SIG-M5 treated with dmso at 0.1 percent for 504 hours (cell line): ENCODE data around the gene LUZP2.

Experiments used
- DNase-seq: peaks from one replicate; lab custom pipeline; 2025; ENCODE audit not compliant: unreplicated experiment; lab: John Stamatoyannopoulos, UW

LUZP2 gene

GRCh38 chr11:24496736-24497725, at the start of gene LUZP2:
LUZP2 (plus strand) TSS chr11:24497053.
- no peak for DNase-seq

DNA sequence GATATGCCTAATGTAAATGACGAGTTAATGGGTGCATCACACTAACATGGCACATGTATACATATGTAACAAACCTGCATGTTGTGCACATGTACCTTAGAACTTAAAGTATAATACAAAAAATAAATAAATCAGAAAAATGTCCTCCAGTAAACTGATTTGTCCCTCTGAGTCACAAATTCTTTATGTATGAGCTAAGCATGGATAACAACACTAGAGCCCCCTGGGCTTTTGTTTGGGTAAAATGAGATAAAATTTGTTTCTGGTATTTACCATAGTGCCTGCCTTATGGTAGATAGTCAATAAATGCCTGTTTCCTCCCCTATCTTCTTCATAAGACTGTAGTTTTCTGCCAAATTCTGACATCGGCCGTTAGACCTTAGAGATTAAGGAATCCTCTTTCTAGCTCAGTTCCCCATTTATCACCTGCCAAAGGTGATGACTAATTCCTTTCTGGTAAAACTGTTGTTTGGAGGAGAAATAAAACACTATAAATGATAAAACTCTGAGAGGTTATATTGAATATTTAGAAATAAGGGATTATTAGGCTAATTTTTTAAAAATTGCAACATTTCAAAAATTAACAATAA, 43.6 kb upstream of the LUZP2 start:
- no peak for DNase-seq

GRCh38 chr11:24457985-24458384, 38.9 kb upstream of the LUZP2 start:
- DNase-seq, result no peak

GRCh38 chr11:24470431-24470830, 26.4 kb upstream of the LUZP2 start:
- DNase-seq, result no peak

GRCh38 chr11:24471084-24471483, 25.8 kb upstream of the LUZP2 start:
- DNase-seq, result no peak

DNA sequence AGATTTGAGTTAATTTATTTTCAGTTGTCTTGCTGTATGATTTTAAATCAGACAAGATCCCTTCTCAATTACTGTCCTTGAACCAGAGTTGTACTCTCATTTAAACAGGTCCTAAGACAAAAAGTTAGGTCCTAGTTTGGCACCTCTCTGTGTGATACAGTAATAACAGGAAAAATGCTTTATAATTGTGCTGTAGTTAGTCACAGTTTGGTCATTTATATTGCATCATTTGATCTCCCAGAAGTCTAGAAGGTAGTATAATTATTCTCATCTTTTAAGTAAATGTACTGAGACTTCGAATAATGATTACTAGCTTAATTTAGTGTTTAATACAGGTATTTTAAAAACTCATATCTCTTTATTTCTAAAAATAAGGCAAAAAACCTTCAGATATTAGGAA, 18.1 kb upstream of the LUZP2 start:
- DNase-seq, result no peak

DNA sequence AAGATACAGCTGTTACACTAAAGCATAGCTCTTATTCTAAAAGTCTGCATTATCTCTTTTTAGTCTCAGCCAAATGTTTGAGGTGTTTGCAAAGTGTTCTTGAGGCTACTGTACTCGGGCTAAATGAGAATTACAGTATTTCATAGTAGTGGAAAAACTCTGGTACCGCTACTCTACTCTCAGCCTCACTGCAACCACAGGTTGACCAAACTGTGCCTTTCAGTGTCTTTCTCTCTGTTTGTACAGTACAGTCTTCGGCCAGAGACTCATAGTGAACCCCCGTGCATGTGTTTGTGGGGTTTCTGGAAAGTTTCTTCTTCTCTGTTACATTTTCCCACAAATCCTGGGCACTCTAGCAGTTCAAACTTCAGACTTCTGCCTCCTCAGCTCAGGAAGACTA, 7.4 kb upstream of the LUZP2 start:
- no peak for DNase-seq

- DNase-seq, result no peak
These were observed 492 bp upstream of the LUZP2 start for GRCh38 chr11:24496386-24496735.

DNA sequence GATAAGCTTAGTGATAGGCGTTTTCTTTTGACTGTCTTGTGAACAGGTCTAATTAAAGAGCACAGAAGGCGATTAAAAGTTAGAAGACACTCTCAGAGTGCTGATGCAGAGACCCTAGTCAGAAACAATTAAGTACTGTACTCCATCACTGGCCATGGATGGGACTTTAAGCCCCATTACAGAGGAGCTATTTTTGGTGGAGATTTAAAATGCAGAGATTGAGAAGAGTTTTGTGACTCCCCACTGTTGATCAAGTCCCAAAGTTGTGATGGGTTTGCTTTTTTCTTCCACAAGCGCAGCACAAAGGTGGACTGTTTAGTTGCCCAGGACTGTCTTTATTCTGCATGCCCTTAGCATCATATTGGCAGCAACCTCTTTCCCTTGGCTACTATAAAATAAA, 978 bp downstream of the LUZP2 start:
- no peak for DNase-seq

DNA sequence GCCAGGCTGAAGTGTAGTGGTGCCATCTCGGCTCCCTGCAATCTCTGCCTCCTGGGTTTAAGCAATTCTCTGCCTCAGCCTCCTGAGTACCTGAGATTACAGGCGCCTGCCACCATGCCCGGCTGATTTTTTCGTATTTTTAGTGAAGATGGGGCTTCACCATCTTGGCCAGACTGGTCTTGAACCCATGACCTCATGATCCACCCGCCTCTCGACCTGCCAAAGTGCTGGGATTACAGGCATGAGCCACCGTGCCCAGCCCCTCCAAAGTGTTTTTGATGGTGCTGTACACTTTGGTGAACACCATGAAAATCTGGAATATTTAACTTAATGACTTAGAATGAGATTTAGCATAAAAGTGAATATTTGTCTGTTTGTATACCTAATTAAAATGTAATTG, 5.6 kb downstream of the LUZP2 start:
- DNase-seq, result no peak

DNA sequence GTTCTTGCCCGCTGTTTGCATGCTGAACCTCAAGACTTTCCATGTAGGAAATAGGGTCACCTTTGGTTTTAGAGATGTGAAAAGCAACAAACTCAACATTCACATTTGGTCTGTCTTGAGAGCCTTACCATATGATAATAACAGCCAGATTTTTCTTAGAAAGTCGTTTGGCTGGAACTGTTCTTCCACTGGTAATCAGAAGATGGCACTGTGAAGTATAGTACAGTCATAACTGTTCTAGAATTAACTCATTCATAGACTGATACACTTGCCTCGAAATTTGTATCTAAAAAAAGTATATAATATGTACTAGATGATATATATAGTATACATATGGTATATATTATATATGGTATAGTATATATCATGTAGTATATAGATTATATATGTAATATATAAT, 12.3 kb downstream of the LUZP2 start:
- DNase-seq, result no peak

DNA sequence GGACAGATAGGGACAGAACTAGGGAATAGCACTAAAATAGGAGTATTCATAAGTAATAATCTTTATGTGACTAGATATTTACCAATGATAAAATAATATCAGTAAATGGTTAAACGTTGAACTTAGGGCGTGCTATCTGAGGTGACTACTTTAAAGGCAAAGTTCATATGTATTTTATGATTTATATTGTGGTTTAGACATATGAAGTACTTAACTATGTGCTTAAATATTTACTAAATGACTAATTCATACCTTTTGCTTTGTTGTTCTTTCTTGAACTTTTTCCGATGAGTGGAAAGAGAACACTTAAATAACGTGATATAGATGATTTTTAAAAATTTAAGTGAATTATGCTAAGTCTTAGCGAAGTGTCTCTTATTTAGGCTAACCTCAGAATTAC, 14.7 kb downstream of the LUZP2 start:
- DNase-seq, result no peak

- no peak for DNase-seq
These were observed 16.8 kb downstream of the LUZP2 start for GRCh38 chr11:24513479-24514218.

DNA sequence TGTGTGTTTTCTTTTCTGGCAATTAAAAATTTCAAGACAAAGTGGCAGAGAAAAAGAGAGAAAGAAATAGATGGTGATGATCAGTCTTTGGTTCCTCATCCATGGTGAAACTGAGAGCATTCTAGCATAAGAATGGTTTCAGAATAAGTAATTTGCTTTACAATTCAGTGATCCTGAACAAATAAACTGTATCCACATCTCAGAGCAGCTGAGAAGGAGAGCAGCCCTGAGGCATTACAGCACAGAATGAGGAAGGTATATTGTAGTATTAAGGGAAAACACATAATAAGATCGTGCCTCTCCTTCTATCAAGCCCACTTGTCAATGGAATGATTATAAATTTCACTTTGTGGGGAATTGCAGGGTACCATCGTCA, 17.4 kb downstream of the LUZP2 start:
- no peak for DNase-seq

GRCh38 chr11:24515632-24516031, 18.8 kb downstream of the LUZP2 start:
- no peak for DNase-seq

DNA sequence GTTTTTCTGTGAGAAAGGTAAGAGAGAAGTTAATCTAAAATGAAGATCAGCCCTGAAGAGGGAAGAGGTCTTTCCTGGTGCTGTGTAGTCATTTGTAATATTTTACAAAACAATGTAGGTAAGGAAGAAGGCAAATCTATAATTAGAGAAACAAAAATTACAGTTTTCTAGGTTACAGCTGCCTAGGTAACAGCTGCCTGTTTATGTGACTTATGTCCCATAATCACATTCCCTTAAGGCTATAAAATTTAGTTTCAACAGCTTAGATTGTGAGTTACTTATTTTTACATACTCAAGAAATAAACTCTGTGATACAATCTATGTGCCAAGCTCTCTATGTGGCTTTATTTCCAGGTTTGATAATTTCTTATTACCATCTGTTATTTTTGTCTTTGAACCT, 19.8 kb downstream of the LUZP2 start:
- DNase-seq, result no peak

DNA sequence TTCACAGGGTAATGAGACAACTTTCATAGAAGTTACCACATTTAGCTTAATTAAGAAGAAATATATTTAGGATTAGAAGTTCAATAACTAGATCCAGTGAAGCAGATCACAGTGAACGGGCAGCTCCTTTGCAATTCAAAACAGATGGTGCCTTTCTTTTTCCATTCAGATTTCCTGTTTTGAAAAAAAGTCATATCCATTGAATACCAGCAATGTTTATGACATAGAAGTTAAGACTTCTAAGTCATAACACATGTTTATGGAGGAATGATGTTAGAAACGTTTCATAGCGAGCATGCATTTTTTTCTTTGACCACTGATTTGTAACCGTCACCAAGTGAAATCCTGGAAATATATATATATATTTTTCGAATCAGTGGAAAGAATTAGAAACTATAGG, 24.7 kb downstream of the LUZP2 start:
- no peak for DNase-seq

DNA sequence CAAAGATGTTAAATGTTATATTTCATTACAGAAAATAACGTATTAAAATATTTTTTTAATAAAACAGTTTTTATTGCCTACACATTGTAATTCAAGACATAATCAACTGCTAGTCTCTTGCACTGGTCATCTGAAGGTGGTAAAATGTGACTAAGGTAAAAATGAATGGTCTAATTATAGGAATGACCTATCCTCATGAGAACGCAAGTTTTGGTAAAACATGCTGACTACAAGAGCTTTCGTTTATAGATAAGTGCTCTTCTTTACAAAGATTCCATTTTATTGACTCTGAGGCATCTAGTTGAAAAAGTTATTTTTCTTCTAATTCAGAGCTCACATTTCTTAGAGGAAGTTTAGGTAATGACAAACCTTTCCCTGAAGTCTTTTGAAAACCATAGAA, 27.3 kb downstream of the LUZP2 start:
- no peak for DNase-seq

DNA sequence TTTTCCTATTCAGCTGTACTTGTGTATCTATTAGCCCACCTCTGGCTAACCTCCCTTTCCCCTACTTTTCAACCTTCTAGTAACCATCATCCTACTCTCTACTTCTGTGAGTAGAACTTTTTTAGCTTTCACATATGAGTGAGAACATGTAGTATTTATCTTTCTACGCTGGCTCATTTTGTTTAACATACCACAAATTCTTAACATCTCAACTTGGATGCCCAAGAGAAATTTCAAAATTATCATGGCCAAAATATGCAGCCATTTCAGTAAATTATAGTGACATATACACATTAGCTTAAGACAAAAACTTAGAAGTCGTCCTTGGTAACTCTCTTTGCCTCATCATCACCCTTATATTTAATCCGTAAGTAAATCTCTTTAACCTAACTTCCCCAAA, 34.7 kb downstream of the LUZP2 start:
- no peak for DNase-seq

GRCh38 chr11:24543771-24544170, 46.9 kb downstream of the LUZP2 start:
- DNase-seq, result no peak

DNA sequence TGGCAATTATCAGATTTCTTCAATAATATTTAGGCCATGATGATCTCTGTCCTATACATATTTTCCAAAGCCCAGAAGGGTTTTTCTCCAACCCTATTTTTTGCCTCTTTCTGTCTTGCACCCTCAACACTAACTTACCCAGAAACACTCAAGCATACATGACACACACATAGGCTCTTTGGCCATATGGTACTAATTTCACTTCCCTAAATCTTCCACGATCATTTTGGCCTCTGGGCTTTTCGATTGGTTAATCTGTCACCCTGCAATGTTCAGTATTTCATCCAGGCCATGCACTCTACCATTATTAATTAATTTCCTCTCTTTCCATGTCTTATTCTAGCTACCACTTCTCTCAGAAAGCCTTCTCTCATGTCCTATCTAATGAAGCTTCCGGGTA, 59.8 kb downstream of the LUZP2 start:
- DNase-seq, result no peak

- DNase-seq, result no peak
These were observed 62.5 kb downstream of the LUZP2 start for GRCh38 chr11:24559315-24559714.
